A549 (cell line): ENCODE data around the gene MON1A.

Experiments used
- JUN ChIP-seq, 2 experiments: fragments of >200 bp; sonication (Bioruptor Twin); formaldehyde crosslinking; IDR thresholded peaks; 2 replicates in 1 of 2; 3 replicates in 1 of 2; pipeline ENCODE4 v1.6.1; 2016 to 2017
- KDM1A ChIP-seq: fragments of 200-600 bp; sonication (generic); IDR thresholded peaks from 2 replicates; pipeline ENCODE4 v1.6.1; 2016; ENCODE audit warnings: low read depth, mild to moderate bottlenecking
- POLR2A ChIP-seq: IDR thresholded peaks from 2 replicates; pipeline ENCODE4 v1.6.1; 2012; ENCODE audit warnings: mild to moderate bottlenecking, low read length
- RAD21 ChIP-seq, 2 experiments: fragments of >200 bp in 1 of 2; sonication (Bioruptor Twin) in 1 of 2; formaldehyde crosslinking in 1 of 2; IDR thresholded peaks in 1 of 2; conservative IDR thresholded peaks in 1 of 2; 2 replicates in 1 of 2; 3 replicates in 1 of 2; pipeline ENCODE4 v1.6.1; 2012 to 2018; ENCODE audit warnings: inconsistent platforms in 1 of 2
- RCOR1 ChIP-seq: fragments of 150-350 bp; IDR thresholded peaks from 2 replicates; pipeline ENCODE4 v1.6.1; 2014; ENCODE audit warnings: antibody characterized with exemption, low read length, low read depth
- RFX5 ChIP-seq: fragments of 450-650 bp; IDR thresholded peaks from 2 replicates; pipeline ENCODE4 v1.7.1; 2014; ENCODE audit warnings: antibody characterized with exemption, mild to moderate bottlenecking, moderate library complexity
- SREBF2 ChIP-seq: fragments of 450-650 bp; IDR thresholded peaks from 2 replicates; pipeline ENCODE4 v1.6.1; 2014; ENCODE audit warnings: mild to moderate bottlenecking, moderate library complexity
- TF ChIP-seq, protein P1 (sequence below): fragments of >200 bp; sonication (Bioruptor Twin); formaldehyde crosslinking; IDR thresholded peaks from 3 replicates; pipeline ENCODE4 v1.5.1; 2016
- TF ChIP-seq, protein P2 (sequence below): fragments of 200-600 bp; sonication (generic); IDR thresholded peaks from 2 replicates; pipeline ENCODE4 v1.6.1; 2016; ENCODE audit warnings: antibody characterized with exemption, mild to moderate bottlenecking, moderate library complexity
- TF ChIP-seq, protein P3 (sequence below): fragments of 150-350 bp; IDR thresholded peaks from 2 replicates; pipeline ENCODE4 v1.6.1; 2014; ENCODE audit warnings: low read depth, mild to moderate bottlenecking, low read length

DNA sequence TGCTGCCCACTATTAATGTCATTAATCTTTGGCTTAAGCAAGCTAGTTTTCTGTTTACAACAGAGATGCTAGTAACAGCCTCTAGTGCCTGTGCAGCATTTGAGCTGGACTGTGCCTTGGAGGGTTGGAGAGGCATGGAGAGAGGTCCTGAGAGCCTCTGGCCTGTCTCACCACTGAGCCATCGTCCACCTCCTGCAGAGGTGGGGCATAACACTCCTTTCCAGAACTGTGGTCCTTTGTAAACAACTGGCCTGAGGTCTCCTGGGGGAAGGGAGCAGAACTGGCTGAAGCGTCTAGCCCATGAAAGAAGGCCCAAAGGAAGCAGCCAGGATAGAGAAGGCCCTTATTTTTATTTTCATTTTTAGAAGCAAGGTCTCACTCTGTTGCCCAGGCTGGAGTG, 49.9 kb downstream of the MON1A start:
- TF ChIP-seq, protein P1, sequence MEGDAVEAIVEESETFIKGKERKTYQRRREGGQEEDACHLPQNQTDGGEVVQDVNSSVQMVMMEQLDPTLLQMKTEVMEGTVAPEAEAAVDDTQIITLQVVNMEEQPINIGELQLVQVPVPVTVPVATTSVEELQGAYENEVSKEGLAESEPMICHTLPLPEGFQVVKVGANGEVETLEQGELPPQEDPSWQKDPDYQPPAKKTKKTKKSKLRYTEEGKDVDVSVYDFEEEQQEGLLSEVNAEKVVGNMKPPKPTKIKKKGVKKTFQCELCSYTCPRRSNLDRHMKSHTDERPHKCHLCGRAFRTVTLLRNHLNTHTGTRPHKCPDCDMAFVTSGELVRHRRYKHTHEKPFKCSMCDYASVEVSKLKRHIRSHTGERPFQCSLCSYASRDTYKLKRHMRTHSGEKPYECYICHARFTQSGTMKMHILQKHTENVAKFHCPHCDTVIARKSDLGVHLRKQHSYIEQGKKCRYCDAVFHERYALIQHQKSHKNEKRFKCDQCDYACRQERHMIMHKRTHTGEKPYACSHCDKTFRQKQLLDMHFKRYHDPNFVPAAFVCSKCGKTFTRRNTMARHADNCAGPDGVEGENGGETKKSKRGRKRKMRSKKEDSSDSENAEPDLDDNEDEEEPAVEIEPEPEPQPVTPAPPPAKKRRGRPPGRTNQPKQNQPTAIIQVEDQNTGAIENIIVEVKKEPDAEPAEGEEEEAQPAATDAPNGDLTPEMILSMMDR, result no peak
- TF ChIP-seq, protein P2, sequence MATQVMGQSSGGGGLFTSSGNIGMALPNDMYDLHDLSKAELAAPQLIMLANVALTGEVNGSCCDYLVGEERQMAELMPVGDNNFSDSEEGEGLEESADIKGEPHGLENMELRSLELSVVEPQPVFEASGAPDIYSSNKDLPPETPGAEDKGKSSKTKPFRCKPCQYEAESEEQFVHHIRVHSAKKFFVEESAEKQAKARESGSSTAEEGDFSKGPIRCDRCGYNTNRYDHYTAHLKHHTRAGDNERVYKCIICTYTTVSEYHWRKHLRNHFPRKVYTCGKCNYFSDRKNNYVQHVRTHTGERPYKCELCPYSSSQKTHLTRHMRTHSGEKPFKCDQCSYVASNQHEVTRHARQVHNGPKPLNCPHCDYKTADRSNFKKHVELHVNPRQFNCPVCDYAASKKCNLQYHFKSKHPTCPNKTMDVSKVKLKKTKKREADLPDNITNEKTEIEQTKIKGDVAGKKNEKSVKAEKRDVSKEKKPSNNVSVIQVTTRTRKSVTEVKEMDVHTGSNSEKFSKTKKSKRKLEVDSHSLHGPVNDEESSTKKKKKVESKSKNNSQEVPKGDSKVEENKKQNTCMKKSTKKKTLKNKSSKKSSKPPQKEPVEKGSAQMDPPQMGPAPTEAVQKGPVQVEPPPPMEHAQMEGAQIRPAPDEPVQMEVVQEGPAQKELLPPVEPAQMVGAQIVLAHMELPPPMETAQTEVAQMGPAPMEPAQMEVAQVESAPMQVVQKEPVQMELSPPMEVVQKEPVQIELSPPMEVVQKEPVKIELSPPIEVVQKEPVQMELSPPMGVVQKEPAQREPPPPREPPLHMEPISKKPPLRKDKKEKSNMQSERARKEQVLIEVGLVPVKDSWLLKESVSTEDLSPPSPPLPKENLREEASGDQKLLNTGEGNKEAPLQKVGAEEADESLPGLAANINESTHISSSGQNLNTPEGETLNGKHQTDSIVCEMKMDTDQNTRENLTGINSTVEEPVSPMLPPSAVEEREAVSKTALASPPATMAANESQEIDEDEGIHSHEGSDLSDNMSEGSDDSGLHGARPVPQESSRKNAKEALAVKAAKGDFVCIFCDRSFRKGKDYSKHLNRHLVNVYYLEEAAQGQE, result no peak
- no peak for TF ChIP-seq JUN (IDR thresholded peaks at IDR 0.05)
- no peak for TF ChIP-seq POLR2A
- no peak for TF ChIP-seq RCOR1
- TF ChIP-seq RAD21 (conservative IDR thresholded peaks at IDR 0.05 in 1 of 2, IDR thresholded peaks at IDR 0.05 in 1 of 2), result no peak
- TF ChIP-seq, protein P3, sequence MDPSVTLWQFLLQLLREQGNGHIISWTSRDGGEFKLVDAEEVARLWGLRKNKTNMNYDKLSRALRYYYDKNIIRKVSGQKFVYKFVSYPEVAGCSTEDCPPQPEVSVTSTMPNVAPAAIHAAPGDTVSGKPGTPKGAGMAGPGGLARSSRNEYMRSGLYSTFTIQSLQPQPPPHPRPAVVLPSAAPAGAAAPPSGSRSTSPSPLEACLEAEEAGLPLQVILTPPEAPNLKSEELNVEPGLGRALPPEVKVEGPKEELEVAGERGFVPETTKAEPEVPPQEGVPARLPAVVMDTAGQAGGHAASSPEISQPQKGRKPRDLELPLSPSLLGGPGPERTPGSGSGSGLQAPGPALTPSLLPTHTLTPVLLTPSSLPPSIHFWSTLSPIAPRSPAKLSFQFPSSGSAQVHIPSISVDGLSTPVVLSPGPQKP, result no peak
- no peak for TF ChIP-seq SREBF2
- TF ChIP-seq RFX5, result no peak
- TF ChIP-seq KDM1A, result no peak
